HG03457 (cell line): ENCODE results near the gene LRRN2.
"Not testable (repeated sequence)": the region's sequence is repeated elsewhere in the genome, so short reads cannot be mapped to it uniquely, and the experiment has no call there.

Experiments
- ATAC-seq: cut with Tn5 transposase; IDR thresholded peaks from one replicate; pipeline ENCODE4 v1.9.1; 2021; ENCODE audit warnings: moderate number of reproducible peaks; ENCODE audit not compliant: unreplicated experiment

LRRN2 gene

DNA sequence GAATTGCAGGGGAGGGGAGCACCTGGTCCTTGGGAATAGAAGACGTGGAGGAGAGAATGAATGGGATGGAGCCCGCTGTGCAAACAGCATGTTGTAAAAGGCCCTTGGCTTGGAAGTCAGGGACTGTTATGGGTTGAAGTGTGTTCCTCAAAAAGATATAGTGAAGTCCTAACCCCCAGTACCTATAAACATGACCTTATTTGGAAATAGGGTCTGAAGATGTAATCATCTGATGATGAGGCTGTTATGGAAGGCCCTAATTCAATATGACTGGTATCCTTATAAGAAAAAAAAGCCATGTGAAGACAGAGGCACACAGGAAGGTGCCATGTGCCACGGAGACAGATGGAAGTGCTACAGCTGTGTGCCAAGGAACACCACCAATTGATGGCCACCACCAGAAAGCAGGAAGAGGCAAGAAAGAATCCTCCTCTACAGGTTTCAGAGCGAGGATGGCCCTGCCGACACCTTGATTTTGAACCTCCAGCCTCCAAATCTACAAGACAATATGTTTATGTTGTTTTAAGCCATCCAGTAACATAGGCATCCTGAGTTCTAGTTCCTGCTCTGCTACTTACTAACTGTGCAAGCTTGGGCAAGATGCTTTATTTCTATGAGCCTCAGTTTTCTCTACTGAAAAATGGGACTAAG lies 51.2 kb downstream of the LRRN2 start:
- ATAC-seq = no peak

DNA sequence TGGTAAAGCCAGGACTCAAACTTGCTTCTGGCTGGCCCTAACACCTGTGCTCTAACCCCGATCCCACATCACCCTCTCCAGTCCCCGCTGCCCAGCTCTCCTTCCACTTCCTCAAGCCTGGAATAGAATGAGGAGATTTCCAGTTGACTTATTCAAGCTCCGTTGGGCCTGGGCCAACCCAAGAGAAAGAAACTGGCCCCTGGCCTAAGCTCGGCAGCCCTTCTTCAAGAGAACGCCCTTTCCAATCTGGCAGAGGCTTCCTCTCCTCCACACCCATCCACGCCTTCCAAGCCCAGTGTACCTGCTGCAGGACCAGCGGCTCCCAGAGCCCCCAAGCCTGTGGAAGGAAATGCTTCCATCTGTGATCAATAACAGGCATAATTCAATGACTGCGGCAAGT lies 51.9 kb downstream of the LRRN2 start:
- ATAC-seq = no peak

DNA sequence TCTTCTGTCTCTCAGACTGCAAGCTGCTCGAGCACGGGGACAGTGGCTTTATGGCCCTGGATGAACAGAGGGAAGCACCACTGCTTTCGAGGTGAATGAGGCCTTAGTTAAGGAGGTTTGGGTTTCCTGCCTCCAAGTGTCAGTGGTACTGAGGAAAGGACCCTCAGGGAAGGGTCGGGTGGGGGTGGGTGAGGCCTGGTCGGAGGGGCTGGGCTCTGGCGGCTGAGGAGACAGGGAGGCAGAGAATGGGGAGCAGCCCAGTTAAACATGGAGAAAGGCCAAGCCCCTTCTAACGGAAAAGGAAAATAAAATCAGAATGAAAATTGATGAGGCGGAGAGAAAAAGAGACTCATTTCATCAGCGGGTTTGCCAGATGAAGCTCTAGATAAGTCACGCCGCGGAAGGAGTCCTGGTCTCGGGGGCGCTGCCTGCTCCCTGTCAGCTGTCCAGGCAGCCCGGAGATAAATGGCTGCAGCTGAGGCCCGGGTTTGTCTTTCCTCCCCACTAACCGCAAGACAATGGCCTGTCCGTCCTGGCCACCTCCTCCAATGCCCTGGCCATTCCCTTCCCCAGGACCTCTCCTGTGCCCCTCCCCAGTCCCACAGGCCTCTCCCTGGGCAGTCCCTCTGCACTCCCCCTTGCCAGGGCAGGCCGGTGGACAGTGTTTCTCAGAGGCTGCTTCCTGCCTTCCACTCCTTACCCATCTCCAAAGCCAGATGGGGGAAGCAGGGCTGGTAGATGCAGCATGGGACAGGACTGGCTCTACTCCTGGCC lies 55.2 kb downstream of the LRRN2 start:
- ATAC-seq = no peak

DNA sequence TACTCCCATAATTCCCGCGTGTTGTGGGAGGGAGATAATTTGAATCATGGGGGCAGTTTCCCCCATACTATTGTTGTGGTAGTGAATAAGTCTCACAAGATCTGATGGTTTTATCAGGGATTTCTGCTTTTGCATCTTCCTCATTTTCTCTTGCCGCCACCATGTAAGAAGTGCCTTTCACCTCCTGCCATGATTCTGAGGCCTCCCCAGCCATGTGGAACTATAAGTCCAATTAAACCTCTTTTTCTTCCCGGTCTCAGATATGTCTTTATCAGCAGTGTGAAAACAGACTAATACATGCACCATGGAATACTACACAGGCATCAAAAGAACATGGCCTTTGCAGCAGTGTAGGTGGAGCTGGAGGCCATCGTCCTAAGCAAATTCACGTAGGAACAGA lies 56.1 kb downstream of the LRRN2 start:
- not testable (repeated sequence) for ATAC-seq

DNA sequence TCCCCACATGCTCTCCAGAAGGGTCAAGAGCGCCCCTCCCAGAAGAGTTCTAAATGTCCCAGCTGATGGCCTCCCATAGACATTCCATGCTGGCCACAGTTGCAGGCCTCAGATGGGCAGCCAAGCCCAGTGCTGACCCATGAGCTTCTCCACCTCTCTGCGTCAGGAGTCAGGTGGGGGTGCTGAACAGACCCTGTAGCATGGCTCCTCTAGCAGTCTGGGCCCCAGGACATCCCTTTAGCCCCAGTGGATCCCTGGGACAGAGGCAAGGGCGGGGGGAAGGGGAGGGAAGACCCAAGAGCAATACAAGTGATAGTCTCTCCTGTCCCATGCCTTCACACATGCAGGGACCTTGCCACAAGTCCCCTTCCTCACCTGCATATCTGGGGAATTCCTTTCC lies 56.7 kb downstream of the LRRN2 start:
- no peak for ATAC-seq

DNA sequence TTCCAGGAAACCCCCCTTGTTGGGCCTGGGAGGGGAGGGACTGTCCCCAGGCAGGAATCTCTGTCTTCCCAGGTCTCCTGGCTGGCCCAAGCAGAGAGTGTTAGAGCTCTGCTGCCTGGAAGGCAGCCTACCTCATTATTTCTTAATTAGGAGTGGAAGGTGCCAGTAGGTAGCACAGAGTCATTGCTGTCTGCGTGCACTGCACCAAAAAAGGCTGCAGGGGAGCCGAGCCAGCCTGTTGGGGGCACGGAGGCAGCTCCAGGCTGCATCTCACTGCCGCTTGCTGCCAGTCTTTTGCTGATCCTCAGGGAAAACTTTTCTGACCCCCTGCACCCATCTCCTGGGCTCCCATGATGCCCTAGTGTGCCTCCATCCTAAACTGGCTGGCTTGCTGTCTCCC lies 58.1 kb downstream of the LRRN2 start:
- ATAC-seq = no peak

DNA sequence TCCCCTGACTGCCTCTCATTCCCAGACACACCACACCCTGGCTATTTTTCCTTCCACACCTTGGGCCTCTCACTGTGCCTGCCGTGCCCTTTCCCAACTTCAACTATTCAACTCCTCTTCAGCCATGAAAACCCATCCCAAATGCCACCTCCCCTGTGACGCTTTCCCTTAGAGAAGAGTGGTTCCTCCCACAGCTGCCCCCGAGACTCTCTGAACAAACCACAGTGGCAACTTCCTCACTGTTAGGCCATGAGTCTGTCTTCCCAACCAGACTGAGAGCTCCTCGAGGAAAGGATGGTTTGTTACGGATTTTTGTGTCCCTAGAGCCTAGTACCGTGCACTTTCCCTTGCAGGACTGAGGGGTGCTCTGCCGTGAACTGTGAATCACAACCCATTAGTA lies 59.2 kb downstream of the LRRN2 start:
- ATAC-seq = no peak

DNA sequence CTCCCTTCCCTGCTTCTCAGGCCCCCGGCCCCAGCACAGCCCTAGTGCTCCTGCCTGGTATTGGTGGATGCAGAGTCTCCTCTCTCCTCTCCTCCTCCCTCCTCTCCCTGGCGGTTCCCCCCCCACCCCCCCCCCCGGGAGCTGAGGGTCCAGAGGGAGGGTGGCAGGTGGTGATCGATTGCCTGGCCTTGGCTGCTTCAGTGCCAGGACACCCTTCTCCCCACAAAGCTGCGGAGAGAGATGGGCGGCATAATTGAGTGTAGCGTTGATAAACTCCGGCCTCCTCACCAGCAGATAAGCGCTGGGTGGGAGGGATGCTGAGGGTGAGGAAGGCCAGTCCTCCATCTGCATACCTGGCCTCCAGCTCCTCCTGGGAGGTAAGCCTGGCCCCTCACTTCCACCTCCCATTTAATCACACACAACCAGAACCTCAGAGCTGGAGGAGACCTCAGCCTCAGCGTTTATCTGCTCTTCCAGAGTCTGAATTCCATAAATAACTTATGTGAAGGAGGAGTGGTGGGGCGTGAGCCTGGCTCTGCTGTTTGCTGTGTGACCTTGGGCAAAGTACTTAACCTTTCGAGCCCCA lies 60.8 kb downstream of the LRRN2 start:
- no peak for ATAC-seq

DNA sequence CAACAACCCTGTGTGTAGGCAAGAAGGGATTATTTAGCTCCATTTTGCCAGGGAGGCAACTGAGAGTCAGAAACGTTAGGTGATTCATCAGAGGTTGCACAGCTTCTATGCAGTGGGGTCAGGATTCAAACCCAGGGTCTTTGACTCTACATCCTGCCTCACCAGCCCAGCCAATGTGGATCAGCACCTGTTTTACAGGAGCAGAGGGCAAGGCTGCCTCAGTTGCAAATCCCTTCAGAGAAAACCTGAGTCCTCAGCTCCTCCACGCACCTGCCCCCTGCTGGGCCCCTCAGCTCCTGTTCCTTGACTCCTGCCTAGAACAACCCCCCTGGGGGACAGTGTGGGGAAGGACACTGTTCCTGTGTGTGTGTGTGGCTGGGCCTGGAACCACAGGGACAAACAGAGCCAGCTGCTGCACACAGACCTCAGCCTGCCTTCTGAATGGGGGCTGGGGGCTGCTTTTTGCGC lies 61.6 kb downstream of the LRRN2 start:
- ATAC-seq = no peak

DNA sequence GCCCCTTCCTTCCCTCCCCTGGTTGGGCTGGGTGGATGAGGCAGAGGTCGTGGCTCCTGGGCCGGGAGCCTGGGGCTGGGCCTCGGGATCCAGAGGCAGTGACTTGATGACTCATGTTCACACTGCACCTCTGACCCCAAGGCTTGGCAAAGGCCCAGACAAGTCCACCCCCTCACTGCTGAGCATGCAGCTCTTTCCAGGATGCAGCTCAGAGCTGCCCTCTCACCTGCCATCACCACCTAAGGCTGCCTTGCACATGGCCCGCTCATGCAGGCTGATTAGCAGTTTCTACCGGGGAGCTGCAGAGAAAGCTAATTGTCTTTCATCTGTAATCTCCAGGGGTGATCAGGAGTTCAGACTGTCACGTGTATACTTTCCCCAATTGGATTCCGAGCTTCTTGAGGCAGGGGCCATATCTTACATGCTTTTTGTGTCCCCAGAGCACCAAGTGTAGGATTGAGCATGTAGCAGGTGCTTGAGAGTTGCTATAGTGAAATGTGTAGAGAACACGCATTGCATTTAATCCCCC lies 62.1 kb downstream of the LRRN2 start:
- ATAC-seq = no peak

DNA sequence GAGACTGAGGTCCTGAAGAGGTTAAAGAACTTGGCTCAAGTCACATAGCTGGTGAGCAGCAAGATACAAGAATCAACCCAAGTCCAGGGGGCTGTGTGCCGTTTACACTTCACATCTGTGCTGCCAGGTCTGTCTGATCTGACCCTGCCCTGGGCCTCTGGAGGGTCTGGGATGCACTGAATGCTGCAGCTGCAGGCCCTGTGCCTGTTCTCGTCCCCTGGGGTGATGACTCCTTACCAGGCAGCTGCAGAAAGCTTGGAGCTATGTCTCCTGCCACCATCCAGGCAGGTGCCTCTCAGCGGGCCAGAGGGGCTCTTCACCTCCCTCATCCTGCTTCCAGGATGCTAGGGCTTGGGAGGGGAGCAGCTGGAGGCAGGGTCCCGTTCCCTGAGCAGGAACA lies 63.5 kb downstream of the LRRN2 start:
- no peak for ATAC-seq

DNA sequence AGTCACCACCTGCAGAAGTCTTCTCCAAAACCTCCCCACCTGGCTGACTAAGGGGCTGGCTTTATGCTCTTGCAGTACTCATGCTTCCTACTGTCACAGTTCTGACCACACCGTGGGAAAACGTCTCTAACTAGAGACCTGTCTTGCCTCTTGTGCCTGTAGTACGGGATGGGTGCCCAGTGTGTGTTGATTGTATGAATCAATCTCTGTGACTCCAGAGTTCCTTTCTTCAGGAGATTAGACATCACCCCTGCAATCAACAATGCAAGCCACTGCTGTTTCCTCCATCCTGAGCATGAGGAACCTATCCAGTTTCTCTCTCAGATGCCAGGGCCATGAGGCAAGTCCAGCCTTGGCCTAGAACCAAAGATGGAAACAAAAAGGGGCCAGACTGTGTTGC lies 64.1 kb downstream of the LRRN2 start:
- no peak for ATAC-seq

DNA sequence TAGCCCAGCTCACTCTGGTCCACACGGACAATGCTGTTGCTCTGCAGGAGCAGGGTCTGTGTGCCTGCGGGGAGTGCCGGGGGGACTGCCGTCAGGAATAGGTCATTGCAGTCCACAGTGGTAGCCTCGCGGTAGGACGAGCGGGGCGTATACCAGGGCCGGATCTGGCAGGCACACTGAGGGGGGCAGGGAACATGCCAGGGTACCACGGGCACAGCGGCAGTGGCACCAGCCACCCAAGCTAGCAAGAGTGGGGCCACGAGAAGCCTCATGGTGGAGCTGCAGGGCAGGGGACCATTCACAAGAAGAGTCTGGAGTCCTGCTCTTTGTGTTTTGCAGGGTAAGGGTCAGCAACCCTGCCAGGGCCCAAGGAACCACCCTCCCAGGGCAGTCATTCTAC lies 65.8 kb downstream of the LRRN2 start:
- no peak for ATAC-seq

DNA sequence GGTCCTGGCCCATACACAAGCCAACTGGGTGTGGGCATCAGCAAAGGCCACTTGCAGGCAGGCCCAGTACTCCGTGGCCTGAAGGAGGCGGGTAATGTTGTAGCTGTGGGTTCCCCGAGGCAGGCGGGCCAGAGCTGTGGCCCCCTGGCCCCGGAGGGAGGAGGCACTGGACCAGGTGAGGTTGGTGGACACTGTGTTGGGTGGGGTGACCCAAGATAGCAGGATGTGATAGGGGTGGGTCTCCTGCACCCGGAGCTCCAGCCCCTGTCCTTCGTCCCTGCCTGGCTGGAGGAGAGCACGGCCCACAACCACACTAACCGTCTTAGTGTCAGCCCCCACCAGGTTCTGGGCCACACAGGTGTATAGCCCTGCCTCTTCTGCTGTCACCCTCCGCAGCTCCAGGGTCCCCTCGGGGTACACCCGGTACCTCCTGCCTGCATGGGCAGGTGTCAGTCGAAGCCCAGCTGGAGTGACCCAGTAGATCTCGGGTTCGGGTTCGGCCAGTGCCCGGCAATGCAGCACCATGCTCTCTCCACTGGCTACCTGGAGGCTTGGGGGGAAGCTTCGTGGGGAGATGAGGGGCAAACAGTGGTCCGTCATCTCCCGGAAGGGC lies 67.3 kb downstream of the LRRN2 start:
- ATAC-seq = no peak

DNA sequence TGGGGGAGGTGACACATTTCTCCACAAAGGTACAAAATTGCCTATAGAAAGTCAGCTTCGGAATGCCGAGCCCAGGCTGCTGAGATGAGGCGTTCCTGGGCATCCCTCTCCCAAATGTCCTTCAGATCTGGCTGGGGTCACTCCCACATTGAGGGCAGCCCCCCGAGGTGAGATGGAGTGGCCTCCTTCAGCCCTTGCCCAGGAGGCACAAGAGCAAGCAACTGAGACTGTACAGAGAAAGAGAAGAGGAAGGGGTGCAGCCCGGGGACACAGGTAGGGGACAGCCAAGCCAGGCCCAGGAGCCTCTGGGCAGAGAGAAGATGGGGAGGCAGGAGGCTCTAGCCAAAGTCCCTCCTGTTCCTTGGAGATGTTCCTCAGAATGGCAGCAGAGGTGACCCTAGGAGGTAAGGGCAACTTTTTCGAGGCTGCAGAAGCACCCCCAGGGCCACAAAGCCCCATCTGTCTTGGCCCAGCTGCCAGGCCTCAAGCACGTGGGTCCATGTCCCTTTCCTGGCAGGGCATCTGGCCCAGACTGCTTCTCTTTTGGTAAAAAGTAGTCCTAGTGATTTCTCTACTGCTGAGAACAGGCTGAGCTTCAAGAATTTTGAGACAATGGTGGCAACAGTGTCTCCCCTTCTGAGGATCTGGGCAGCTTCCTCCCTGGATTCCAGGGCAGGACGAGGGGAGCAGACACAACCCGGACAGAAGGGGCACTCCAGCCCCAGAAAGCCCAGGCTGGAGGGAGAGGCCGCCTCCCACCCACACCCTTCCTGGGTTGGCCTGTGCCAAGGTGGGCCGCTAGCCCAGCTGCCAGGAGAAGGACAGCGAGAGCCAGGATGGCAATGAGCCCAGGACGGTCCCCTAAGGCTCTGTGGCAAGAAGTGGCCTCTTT lies 68.0 kb downstream of the LRRN2 start:
- no peak for ATAC-seq

DNA sequence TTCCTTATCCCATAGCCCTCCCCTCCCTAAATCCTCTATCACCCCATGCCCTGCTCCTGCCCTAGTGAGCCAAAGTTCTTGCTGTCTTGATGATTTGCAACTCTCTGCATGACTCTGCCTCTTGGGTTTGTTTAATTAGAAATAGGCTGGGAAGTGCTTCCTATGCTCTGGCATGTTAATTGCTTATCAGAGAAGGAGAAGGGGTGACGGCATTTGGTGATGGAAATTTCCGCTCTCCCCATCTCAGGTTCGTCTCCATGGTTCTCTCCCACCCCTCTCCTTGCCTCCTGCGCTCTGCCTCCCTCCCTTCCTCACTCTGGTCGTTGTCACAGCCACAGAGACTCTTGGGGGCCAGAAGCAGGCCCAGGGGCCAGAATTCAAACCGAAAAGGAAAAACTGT lies 68.9 kb downstream of the LRRN2 start:
- ATAC-seq = no peak

DNA sequence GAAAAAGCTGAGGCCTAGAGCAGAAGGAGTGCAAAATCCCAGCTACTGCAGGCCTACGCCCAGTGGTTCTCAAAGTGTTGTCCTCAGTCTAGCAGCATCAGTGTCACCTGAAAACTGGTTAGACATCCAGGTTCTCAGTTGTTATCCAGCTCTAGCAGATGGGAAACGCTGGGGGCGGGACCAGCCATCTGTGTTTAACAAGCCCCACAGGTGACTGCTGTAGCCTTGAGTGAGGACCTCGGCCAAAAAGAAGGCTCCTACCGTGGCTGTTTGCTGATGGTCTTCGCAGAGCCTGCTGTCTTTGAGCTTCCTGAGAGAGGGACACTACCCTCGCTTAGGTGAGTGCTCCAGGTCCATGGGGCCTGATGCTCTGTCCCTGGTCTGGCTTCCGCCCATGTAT lies 69.7 kb downstream of the LRRN2 start:
- no peak for ATAC-seq

DNA sequence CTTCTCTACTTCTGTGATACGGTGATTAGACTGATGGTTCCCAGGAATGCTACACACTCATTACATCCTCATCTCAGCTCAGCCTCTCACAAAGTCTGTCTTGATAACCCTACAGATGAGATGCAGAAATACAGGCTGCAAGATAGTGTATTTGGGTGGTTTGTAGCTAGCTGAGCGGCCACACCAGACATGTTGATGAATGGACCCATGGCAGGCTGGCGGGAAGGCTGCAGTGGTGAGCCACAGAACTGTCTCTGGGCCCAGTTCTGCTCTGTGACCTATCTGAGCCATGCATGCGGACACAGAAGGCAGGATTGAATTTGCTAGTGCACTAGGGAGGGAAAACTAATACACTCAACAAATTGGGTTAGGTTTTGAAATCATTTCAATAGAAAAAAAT lies 71.9 kb downstream of the LRRN2 start:
- no peak for ATAC-seq

DNA sequence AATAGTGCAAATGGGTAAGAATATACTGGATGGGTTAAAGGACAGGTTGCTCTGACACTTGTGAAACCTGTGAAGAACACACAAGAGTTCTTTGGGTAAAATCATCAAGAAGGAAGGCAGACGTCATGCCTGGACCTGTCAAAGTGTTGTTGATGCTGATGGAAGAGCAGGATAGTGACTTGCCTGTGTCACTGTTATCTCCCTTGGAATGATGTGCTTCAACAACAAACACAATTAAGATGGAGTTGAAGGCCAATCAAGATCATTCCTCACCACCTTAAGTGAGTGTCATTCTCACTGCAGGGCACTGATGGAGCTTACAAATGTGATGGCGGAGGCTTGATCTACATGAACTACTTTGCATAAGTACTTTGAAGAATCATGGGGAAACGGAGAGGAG lies 73.2 kb downstream of the LRRN2 start:
- ATAC-seq = no peak

DNA sequence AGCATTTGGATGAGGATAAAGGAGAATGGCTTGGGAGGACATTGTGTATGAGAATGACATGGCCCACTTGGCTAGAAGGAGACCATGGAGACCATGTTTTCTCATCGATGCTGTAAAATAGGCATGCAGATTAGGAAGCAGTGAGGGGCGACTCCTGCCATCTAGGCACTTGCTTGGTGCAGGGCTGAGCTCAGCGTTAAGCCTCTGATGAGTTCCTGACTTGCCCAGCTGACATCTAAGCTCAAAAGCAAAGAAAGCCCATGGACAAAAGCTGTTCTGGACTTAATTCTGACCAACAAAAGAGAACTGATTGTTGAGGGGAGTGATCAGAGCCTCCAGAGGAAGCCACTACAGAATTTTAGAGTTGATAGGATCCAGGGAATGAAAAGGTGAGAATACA lies 74.5 kb downstream of the LRRN2 start:
- no peak for ATAC-seq

DNA sequence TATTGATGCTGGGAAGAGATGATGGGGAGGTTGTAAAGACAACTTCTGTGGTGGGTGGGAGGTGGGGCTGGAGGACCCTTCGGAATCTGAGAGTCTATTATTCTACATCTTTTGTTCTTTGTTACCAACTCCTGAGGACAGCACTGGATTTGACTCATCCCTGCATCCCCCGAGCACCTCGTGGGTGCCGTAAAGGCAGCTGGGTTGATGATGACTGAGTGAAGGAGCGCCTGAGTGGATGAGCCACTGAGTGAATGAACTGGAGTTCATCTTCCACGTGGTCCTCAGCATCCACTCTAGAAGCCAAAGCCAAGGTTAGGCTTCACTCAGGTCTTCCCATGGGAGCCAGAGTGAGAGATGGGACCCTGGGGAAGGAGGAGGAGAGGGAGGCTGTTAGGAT lies 77.6 kb downstream of the LRRN2 start:
- ATAC-seq = no peak
